Fibroblast of skin of left biceps (primary cell): ENCODE data around the gene RHBDL1.

Experiments used
- DNase-seq, 2 experiments: peaks; one replicate each; pipeline ENCODE4 v3.0.0-alpha.2; 2013; ENCODE audit warnings: low read depth in 2 of 2

Gene RHBDL1

GRCh38 chr16:718922-719321 lies 43.5 kb downstream of the RHBDL1 start:
- DNase-seq: no peak

GRCh38 chr16:719815-720446 lies 44.5 kb downstream of the RHBDL1 start:
- DNase-seq: no peak

GRCh38 chr16:720447-720989 lies 45.0 kb downstream of the RHBDL1 start:
- DNase-seq: no peak

- DNase-seq: no peak
Observed at GRCh38 chr16:720990-721764, 45.7 kb downstream of the RHBDL1 start, which contains the start of gene ANTKMT. TSS of gene ANTKMT (plus strand) at chr16:721146. CDS start at chr16:721275, 129 bp downstream.

- no peak for DNase-seq
Observed at GRCh38 chr16:721765-722540, 46.5 kb downstream of the RHBDL1 start.

GRCh38 chr16:722835-723633 lies 47.6 kb downstream of the RHBDL1 start:
- DNase-seq: no peak

GRCh38 chr16:723695-724094 lies 48.2 kb downstream of the RHBDL1 start:
- DNase-seq: no peak

GRCh38 chr16:724188-725040 lies 48.9 kb downstream of the RHBDL1 start:
- no peak for DNase-seq

GRCh38 chr16:725041-725376 lies 49.5 kb downstream of the RHBDL1 start:
- DNase-seq: no peak

GRCh38 chr16:725463-726187 lies 50.2 kb downstream of the RHBDL1 start:
- no peak for DNase-seq

GRCh38 chr16:726188-726437 lies 50.6 kb downstream of the RHBDL1 start:
- DNase-seq: no peak

GRCh38 chr16:726438-727290 lies 51.2 kb downstream of the RHBDL1 start, which contains the start of the genes CCDC78 and HAGHL:
TSS of gene CCDC78 (minus strand) at chr16:726443. CDS start at chr16:726367, 76 bp downstream.
TSS of gene HAGHL (plus strand) at chr16:727106. CDS start at chr16:727510, 404 bp downstream.
- DNase-seq: no peak

- DNase-seq: no peak
Observed at GRCh38 chr16:727291-727977, 52.0 kb downstream of the RHBDL1 start.
